LoVo (cell line): ENCODE results near the gene FETUB.

ENCODE experiments used
- DNase-seq: peaks from one replicate; pipeline ENCODE4 v3.0.0-alpha.2; 2016; ENCODE audit warnings: low spot score

Gene FETUB, protein sequence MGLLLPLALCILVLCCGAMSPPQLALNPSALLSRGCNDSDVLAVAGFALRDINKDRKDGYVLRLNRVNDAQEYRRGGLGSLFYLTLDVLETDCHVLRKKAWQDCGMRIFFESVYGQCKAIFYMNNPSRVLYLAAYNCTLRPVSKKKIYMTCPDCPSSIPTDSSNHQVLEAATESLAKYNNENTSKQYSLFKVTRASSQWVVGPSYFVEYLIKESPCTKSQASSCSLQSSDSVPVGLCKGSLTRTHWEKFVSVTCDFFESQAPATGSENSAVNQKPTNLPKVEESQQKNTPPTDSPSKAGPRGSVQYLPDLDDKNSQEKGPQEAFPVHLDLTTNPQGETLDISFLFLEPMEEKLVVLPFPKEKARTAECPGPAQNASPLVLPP

DNA sequence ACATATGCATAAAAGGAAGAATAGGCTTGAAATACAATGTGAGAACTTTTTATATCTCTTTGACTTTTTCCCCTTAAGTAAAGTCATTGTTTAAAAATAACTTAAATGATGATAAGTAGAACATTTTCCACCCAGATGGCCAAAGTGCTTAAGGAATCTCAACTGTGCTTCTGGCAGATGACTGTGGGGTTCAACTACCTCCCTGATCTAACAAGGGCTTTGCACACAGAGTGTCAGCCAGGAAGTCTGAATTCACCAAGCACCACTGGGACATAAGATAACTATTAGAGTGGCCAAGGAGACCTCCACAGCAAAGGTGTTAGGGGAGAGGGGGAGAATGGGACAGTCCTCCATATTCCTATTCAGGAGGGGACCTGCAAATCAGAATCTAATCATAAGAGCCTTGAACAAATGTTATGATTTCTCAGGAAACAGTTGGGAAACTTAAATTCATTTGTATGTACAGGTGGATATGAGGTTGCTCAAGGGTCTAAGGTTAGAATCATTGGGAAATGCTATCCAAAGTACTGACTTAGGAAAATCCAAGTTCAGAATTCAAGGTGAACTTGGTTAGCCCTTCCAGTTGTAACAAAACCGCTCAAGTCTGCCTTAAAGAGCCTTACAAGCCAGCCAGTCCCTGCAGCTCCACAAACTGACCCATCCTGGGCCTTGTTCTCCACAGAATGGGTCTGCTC lies at the start of gene FETUB:
FETUB (plus strand) TSS at position 622 of the 695 bp plus-strand sequence; CDS start at position 684, 62 bp downstream.
- no peak for DNase-seq

DNA sequence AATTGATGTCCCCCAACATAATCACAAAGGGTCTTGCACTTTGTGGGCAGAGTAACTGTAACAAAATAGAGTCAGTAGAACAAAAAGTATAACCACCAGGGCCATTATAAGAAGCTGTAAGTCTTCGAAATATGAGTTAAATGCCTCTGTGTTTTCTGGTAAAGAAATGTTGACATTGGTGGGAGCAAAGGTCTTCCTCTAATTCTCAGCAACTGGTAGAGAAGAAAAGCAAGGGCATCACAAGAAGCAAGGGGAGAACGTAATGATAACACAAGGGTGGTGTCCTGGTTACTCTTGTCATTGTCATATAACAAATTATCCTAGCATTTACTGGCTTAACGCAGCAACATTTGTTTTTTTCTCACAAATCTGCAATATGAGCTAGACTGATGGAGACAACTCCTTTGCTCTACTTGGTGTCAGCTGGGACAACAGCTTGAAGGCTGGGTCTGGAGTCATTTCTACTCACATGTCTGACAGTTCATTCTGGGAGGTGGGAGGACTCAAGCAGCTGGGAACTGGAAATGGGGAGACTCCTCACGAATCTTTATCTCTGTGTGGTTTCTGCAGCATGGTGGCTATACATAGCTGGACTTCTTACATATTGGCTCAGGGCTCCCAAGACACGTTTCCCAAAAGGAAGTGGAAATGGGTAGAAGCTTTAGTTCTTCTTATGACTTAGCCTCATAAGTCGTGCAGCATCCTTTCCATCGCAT lies 49.5 kb upstream of the FETUB start:
- no peak for DNase-seq

DNA sequence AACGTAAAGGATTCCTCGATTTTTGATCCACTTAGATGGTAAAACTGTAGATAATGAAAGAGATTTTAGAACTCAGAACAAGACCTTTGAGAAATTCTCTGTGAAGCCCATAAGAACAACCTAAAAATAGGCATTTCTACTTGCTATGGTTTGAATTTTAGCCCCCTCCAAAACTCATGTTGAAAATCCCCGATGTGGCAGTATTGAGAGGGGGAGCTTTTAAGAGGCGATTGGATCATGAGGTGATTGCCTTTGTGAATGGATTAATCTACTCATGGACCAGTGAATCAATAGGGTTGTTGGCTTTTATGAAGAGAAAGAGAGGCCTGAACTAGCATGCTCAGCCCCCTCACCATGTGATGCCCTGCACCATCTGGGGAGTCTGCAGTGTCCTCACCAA lies 47.5 kb upstream of the FETUB start:
- DNase-seq, result no peak

DNA sequence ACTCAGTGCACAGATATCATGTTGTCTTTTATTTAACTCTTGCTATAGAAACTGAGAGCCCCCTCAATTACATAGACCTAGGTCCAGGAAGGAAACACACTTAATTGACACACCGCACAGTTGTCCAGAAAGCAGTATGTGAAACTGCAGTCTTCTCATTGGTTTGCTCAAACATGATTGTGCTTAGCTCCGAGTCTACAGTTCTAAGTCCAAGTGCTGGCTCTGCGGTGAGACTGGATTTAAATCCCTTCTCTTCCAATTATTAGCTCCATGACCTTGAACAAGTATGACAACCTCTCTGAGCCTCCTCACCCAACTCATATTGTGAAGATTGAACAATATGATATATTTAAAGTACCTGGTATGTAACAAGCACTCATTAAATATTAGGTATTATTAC lies 46.3 kb upstream of the FETUB start:
- DNase-seq, result no peak

DNA sequence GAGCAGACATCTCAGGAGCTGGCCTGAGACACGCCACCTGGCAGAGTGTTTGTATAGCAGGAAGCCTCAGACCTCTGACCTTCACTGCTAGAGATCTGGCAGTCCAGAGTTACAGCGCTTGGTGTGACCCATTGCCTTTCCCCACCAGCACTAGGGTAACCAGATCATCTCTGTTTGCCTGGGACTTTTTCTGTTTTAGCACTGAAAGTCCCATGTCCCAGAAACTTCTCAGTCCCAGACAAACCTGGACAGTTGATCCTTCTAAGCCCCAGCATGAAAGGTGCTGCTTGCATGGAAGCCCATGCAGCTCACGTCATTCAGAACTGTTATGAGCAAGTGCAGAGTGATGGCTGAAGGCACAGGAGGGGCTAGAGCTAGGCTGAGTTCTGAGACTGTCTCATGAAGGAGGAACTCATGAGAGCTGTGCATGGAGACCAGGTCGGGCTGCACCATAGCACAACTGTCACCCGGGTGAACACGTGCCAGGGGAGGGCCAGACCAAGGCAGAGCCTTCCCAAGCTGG lies 45.5 kb upstream of the FETUB start:
- no peak for DNase-seq

DNA sequence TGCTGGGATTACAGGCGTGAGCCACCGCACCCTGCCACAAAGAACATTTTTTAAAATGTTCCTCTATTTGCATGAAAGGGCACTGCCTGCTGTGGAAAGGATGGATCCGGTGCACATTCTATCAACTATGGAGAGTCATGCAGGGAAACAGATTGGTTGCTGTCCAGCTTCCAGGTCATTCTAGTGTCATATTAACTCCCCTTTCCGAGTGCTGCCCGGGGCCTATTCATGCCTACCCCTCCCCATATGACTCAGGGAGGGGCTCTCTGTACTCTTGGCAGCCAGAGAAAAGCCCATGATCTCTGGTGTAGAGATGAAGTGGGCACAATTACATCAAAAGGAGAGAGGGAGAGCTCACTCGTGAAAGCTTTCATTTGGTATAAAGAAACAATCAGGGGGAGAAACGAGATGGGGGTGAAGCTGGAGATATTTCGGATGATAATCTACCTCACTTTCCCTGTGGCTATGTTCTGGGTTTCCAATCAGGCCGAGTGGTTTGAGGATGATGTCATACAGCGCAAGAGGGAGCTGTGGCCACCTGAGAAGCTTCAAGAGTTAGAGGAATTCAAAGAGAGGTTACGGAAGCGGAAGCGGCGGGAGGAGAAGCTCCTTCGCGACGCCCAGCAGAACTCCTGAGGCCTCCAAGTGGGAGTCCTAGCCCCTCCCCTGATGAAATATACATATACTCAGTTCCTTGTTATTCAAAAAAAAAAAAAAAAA lies 43.5 kb upstream of the FETUB start:
- no peak for DNase-seq

DNA sequence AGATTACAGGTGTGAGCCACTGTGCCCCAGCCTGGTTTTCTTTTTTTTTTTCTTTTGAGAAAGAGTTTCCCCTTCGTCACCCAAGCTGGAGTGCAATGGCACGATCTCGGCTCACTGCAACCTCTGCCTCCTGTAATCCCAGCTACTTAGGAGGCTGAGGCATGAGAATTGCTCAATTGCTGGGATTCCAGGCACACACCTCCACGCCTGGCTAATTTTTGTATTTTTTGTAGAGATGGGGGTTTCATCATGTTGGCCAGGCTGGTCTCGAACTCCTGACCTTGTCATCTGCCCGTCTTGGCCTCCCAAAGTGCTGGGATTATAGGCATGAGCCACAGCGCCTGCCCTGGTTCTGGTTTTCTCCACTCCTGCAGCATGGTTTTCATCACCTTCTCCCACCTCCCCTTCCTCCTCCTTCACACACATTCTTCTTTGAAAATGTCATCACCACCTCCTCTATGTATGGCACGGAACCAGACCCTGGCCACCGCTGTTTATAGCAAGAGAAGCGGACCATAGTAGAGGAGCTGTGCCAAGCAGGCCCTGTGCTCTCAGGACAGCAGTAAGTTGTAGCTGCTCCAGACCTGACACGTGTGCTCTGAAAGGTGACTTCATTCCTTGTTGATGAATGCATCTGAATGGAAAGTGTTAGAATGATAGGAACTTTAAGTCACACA lies 42.0 kb upstream of the FETUB start:
- DNase-seq, result no peak

DNA sequence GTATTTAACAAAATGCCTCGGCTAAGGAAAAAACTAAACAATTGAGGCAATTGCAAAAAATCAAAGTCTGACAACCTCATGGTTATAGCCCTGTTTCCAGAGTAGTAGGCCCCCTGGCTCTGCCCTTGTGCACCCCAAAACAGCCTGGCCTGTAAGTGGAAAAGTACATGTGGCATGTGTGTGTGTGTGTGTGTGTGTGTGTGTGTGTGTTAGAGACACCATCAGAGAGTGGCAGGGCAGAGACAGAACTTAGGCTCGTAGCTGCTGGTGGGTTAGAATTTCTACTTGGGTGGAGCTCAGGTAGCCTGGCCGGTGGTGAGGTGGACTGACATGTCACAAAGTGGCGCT lies 41.4 kb upstream of the FETUB start:
- DNase-seq, result no peak

DNA sequence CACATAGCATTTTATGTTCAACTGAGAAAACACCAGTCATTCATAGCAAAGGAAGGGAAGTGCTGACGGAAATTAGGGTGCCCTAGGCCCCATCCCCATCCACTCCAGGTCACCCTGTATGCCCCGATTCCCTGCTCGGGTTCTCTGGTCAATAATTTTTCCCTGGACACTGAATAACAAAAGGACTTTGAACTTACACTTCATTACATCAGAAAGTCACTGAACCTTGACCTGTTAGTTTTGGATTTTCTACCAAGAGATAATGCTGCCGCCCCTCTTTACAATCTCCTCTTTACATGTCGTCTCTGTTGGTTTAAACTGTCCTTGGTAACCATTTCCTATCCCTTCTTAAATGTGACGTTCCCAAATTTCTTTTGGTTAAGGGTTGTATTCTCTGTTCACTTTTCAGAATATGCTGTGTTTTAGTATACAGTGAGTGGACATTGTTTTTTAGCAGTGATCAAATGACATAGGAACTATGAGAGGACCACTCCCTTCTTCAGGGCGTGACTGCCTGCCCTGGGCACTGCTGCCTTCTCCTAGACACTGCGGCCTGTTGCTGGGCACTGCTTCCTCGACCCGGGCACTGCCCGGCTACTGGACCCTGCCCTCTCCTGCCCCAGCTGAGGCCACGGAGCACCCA lies 40.9 kb upstream of the FETUB start:
- DNase-seq, result peak; percentile 1

DNA sequence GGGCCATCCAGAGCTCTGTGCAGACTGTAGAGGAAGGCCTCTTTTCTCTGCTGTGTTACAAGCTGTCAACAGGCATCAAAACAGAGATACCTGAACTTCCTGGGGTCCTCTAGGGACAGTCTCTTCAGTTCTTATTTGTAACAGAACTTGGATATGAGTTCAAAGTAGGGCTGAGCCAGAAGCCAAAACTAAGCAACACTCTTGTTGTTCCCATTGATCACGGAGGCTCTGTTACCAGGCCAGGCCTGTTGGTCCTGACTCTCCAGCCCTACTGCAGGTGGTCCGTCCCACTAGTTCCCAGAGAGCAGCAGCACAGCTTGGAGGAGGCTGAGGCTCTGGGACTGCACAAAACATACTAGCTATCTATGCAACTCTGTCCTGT lies 40.4 kb upstream of the FETUB start:
- no peak for DNase-seq

DNA sequence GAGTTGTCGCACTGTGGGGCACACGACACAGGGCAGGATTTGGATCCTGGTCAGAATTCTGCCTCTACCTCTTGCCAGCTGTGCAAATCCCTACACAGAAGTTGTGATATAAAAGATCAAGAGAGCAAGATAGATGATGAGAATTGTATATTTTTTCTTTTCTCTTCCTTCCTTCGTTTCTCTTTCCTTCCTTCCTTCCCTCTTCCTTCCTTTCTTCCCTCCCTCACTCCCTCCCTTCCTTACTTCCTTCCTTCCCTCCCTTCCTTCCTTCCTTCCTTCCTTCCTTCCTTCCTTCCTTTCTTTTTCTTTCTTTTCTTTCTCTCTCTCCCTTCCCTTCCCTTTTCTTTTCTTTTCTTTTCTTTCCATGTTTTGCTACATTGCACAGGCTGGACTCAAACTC lies 39.3 kb upstream of the FETUB start:
- no peak for DNase-seq

DNA sequence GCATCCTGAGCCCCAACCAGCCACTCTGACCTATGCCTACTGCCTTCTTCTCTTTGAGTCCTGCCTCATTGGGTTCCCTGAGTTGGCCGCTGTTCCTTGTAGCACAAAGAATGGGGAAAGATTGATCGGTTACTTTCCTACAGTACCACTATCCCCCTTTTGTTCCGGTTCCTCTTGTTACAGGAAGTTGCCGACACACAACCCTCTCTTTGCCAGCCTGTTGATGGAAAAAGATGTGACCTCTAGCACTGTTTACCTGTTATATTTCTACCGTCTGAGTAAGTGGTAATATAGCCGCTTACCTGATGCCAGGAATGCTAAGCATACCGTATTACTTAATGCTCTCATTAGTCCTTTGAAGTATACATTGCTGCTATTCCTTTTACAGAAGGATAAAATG lies 37.0 kb upstream of the FETUB start:
- DNase-seq, result no peak

DNA sequence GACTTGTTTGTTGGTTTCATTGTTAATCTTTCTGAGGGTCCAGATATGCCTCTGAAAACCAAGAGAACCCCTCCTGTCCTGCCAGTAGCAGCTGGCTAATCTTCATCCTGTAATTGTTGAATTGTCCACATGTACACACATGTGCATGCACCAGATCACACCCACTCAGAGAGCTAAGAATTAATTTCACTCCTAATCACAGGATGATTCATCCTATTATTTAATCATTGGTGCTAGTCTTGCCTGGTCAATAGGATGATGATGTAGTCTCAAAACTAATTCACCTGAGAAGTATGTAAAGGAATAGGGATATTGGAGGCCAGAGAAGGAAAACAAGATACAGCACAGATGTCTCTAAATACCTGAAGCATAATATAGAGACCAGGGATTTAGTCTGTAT lies 35.1 kb upstream of the FETUB start:
- no peak for DNase-seq

DNA sequence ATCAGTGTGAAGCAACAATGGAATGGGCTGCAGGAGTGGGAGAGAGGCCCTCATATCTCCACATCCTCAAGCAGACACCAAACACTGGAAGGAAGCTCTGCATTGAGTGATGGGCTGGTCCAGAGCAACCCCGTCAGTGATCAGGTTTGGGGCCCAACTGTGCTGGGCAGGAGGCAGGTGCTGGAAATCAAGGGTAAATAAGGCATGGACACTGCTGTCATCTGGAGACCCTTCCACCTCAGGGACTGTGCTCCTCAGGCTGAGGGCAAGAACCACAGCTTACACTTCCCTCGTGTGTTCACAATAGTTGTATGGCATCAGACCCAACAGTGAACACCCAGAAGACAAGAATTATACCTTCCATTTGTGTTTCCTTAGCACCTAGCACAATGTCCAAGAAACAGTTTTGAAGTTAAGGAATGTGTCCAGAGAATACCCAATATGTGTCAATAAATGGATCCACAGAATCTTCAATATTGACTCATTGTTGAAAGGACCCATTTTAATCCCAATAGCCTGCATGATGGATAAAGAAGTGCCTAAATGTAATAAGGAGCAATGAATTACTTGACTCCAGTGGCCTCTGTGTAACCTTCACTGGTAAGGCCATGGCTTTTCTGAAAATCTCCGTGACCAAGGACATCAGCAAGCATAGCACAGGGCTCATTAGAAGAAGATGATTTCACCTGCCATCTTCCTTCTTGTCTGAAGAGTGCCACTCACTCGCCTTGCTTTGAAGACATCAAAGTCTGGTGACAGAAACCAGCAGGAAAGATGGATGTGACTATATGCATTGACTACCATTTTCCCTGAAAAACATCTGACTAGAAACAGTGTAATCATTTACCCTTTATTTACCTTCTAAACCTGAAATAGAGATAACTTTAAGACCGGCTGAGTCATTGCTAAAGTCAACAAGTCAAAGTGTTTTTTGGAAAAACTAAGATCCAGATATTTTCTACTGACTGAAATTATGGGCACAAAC lies 34.3 kb upstream of the FETUB start:
- DNase-seq, result peak; percentile 31

DNA sequence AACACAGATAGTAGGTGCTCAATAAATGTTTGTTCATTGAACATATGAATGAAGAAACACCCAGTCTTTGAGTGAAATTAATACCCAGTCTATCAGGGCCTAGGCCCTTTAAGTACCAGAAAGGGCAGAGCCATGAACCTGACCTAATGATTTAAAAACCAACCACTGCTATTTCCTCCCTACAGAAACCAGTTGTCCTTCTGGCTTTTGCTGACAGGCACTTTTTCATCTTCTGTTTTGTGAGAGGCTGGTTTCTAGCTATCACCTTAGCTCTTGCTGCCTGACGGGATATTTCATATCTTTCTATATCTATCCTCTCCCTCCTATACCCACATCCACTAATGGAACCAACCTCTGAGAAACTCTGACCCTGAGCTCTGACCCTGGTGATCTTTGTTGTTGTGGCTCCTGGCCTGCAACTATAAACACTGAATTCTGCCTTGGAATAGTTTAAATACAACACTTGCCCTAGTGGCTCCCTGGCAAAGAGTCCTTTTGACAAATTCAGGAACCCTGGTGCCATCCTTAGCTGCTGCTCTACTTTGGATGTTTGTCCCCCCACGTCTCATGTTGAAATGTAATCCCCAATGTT lies 31.5 kb upstream of the FETUB start:
- DNase-seq, result no peak

DNA sequence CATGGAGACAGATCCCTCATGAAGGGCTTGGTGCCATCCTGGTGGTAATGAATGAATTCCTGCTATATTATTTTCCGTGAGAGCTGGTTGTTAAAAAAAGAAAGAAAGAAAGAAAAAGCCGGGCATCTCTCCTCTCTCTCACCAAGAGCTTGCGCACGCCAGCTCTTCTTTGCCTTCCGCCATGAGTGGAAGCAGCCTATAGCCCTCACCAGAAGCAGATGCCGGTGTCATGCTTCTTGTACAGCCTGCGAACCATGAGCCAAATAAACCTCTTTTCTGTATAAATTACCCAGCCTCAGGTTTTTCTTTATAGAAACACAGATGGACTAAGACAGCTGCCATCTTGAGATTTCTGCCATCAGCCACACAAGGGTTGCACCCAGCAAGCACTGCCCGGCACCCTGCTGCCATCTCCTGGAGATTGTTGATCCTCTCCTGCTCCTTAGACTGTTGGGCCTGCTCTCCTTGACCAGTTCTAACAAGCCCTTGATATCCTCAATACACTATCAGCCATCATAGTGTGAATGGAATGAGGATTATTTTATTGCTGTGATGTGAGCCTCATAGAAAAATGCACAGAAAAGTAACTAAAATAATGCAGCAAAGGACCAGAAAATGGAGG lies 30.8 kb upstream of the FETUB start:
- no peak for DNase-seq

DNA sequence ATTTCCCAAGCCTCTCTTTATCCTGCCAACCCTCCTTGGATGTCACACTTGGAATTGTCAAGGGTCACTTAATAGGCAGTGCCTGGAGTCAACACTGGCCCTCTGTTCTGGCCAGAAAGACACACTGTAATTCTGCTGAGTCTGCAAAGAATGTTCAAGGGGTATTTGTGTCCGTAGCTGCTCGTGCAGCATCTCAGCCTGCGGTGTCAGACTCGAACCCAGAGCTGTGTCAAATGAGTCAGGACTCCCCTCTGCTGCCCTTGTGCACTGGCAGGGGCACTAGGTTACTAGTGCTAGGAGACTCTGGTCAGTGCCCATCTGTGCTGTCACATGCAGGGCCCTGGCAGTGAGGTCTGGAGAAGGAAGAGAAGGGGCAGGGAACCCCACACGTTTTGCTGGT lies 28.1 kb upstream of the FETUB start:
- DNase-seq, result no peak

DNA sequence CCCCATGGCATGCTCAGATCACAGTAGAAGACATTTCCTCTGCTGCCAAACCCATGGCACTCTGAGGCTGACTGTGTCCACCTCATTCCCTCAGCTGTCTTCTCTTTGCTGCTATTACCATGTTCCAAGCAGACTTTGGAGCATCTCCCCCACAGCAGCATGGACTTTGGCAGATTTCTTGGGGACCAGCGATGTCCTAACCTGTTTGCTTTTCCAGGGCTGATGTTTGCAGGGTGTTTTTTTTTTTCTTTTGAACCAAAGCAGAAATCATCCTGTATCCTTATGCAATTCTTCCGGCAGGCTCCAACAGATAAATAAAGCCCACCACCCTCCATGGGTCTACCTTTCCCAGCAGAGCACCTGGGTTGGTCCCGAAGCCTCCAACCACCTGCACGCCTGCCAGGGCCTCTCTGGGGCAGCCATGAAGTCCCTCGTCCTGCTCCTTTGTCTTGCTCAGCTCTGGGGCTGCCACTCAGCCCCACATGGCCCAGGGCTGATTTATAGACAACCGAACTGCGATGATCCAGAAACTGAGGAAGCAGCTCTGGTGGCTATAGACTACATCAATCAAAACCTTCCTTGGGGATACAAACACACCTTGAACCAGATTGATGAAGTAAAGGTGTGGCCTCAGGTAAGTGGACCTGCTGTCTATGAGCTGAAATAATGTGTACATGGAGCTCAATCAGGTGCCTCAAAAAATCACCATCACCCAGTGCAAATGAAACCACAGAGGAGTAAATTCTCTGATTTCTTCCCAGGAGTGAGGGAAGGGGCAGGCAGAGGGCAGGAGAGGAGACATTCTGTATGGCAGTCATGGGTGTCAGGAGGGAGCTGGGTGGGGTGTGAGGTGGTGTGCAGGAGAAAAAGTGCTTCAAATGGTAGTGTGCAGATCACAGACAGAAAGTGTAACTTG lies 27.2 kb upstream of the FETUB start, which contains the start of gene AHSG:
AHSG (plus strand) TSS at position 340 of the 916 bp plus-strand sequence; CDS start at position 422, 82 bp downstream.
- DNase-seq, result no peak
